Activated CD4-positive, alpha-beta T cell treated with anti-CD3 and anti-CD28 coated beads for 36 hours (primary cell): Measurements from ENCODE around the gene CD248. TPM values are rescaled to one million over a fixed set of nuclear protein-coding genes. Genes with fewer than 3 reads are reported as not detected.
A peak's percentile ranks its signal among the peaks of the same experiment; 100 is the strongest.

Experiments
- ATAC-seq: fragments of 200-7000 bp; cut with Tn5 transposase; one replicate; pipeline ENCODE4 v1.10.0; 2021; ENCODE audit warnings: mild to moderate bottlenecking, moderate library complexity
- CTCF ChIA-PET: fragments of 350-600 bp; sonication (Branson Sonifier 250); formaldehyde crosslinking; loops from one replicate; lab custom pipeline; 2021; ENCODE audit warnings: antibody characterized with exemption; lab: Charles Lee
- POLR2A ChIA-PET: fragments of 350-600 bp; sonication (Branson Sonifier 250); formaldehyde crosslinking; loops from one replicate; lab custom pipeline; 2021; ENCODE audit warnings: antibody characterized with exemption, inconsistent platforms; lab: Charles Lee
- DNase-seq: peaks from one replicate; pipeline ENCODE4 v3.0.0-alpha.2; 2020
- H3K27ac Mint-ChIP-seq: one replicate; pipeline ENCODE4 v1.8.0; 2021; ENCODE audit warnings: mixed read lengths
- H3K27me3 Mint-ChIP-seq: one replicate; pipeline ENCODE4 v1.8.0; 2021; ENCODE audit warnings: mixed read lengths
- H3K36me3 Mint-ChIP-seq: one replicate; pipeline ENCODE4 v1.8.0; 2021; ENCODE audit warnings: low read depth, mixed read lengths
- H3K4me1 Mint-ChIP-seq: one replicate; pipeline ENCODE4 v1.8.0; 2021; ENCODE audit warnings: mixed read lengths
- H3K4me3 Mint-ChIP-seq: one replicate; pipeline ENCODE4 v1.8.0; 2021; ENCODE audit warnings: mild to moderate bottlenecking, moderate library complexity, mixed read lengths
- H3K9me3 Mint-ChIP-seq: one replicate; pipeline ENCODE4 v1.8.0; 2021; ENCODE audit warnings: low read depth, mixed read lengths
- intact Hi-C, 2 experiments: fragments of 100-400 bp; cut with DNase I in 1 of 2; cut with micrococcal nuclease in 1 of 2; formaldehyde crosslinking; loops; one replicate each; pipeline versions ENCODE4 v1.14.2 to v1.15.1; 2022 to 2024; cut with DNase I, micrococcal nuclease
- total RNA-seq, 2 experiments: library from RNA; stranded (reverse); gene quantifications; one replicate each; pipeline ENCODE4 v1.2.3, GENCODE V29; 2021

CD248 gene
- total RNA-seq, 2 experiments from 2014 or later: 0.23 to 0.26 TPM

- no peak overlapping the region for H3K27ac Mint-ChIP-seq
- H3K4me3 Mint-ChIP-seq: no peak overlapping the region
- intact Hi-C loops: loop anchor here in 1 of 2 experiments (5.0 kb wide), 1 partner anchor 672 kb away; the partner anchor contains the start of gene PC
Observed at GRCh38 chr11:66285250-66285947, 31.4 kb downstream of the CD248 start.

GRCh38 chr11:66284526-66285078 is 32.2 kb downstream of the CD248 start:
- no peaks in the 10 kb centered on the region for H3K27me3 Mint-ChIP-seq
- no peak overlapping the region for H3K27ac Mint-ChIP-seq
- DNase-seq (no peak), ATAC-seq (no peak)
- H3K4me1 Mint-ChIP-seq: peaks cover 25% of the 10 kb centered on the region
- POLR2A ChIA-PET: no interaction called here
- H3K4me3 Mint-ChIP-seq: no peak overlapping the region
- CTCF ChIA-PET: interaction anchor here (0.6 to 2.6 kb wide), 6 partner anchors 24 to 223 kb away, joined by 3 to 13 read pairs (median 3); no protein-coding TSS in a partner anchor
- H3K36me3 Mint-ChIP-seq: peaks cover 8% of the 10 kb centered on the region
- intact Hi-C loops: loop anchor here in 1 of 2 experiments (5.0 kb wide), 1 partner anchor 673 kb away; the partner anchor contains the start of gene PC
- H3K9me3 Mint-ChIP-seq: no peaks in the 10 kb centered on the region

More at GRCh38 chr11:66285250-66285947, 31.4 kb downstream of the CD248 start:
- no peak for ATAC-seq
- ChIA-PET CTCF (interaction anchor here (0.8 to 2.6 kb wide), 3 partner anchors 27 to 63 kb away, joined by 3 to 13 read pairs (median 4); no protein-coding TSS in a partner anchor), POLR2A (no interaction called here)
- DNase-seq: no peak
- Mint-ChIP-seq H3K27me3 (no peaks in the 10 kb centered on the region), H3K36me3 (peaks cover 8% of the 10 kb centered on the region), H3K4me1 (peaks cover 32% of the 10 kb centered on the region), H3K9me3 (no peaks in the 10 kb centered on the region)

DNA sequence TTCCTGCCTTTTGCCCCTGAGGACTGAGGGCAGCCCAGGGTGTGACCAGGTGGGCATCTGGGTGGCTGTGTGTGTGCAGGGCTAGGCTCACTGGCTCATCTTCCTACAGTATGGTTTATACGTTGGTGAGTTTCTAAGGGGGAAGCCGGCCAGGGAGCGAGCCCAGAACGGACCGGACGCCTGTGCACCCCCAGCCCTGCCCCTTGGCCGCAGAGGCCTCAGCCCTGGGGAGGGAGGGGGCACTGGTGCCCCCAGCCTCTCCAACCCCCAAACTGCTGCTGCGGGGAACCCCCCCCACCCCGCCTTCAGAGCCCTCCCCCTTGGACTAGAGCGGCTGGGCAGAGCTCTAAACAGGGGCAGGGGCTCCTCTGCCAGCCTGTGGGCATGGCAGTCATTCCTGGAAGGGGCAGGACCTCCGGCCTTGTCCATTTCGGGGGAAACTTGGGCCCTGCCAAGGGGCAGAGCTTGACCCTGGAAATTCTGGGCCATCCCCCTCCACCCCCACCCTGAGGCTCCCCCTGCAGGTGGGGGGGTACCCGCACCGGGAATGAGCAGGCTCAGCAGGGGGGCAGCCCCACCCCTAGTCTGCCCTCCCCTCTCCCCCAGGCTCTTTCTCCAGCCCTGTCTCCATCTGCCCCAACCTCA is 33.3 kb downstream of the CD248 start:
- Mint-ChIP-seq H3K4me1 (peaks cover 31% of the 10 kb centered on the region), H3K27ac (no peak overlapping the region), H3K9me3 (no peaks in the 10 kb centered on the region), H3K27me3 (no peaks in the 10 kb centered on the region), H3K4me3 (no peak overlapping the region), H3K36me3 (peaks cover 8% of the 10 kb centered on the region)
- CTCF ChIA-PET: interaction anchor here (0.6 to 3.8 kb wide), 8 partner anchors 7 to 549 kb away, joined by 3 to 13 read pairs (median 3); partner anchors contain the start of gene TMEM151A
- no peak for DNase-seq
- intact Hi-C loops: no loop called here
- POLR2A ChIA-PET: no interaction called here
- ATAC-seq: no peak

DNA sequence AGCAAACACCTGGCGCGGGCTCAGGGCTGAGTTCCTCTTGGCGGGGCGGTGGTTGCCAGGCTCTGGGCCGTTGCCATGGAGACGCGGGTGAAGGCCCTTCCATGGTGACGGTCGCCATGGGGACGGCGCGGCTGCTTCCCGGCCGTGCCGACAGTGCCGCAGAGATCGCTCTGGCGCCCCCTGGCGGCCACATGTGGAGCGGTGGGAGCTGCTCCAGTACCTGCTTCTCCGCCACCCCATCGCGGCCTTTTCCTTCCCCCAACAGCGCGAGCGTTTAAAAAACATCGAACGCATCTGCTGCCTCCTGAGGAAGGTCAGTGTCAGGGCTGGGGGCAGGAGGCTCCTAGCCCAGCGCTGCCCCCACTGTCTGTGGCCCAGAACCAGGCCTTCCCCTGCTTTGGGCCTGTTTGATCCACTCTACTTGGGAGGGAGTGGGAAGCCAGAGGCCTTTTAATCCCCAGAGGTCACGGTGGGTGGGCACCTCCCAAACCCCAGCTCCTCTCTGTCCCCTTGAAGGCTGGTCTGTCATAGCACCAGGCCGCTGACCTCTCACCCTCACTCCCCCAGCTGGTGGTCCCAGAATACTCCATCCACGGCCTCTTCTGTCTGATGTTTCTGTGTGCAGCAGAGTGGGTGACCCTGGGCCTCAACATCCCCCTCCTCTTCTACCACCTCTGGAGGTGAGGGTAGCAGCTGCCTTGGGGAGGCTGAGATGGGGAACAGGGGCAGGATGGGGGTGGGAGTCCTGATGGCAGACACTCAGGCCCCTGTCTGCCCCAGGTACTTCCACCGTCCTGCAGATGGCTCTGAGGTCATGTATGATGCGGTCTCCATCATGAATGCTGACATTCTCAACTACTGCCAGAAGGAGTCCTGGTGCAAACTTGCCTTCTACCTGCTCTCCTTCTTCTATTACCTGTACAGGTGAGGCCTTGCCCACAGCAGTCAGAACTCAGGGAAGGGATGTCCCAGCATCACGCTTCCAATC is 34.1 kb downstream of the CD248 start:
- intact Hi-C loops: loop anchor here (1.0 kb wide), 2 partner anchors 14 to 60 kb away; partner anchors contain the start of gene RAB1B (in 2 of the 2)
- peaks cover 6% of the 10 kb centered on the region for H3K36me3 Mint-ChIP-seq
- no peak overlapping the region for H3K27ac Mint-ChIP-seq

GRCh38 chr11:66281776-66282467 is 34.9 kb downstream of the CD248 start:
- Mint-ChIP-seq H3K27ac (no peak overlapping the region), H3K36me3 (peaks cover 4% of the 10 kb centered on the region), H3K4me1 (peaks cover 25% of the 10 kb centered on the region), H3K27me3 (no peaks in the 10 kb centered on the region), H3K4me3 (no peak overlapping the region), H3K9me3 (no peaks in the 10 kb centered on the region)
- POLR2A ChIA-PET: interaction anchor here (1.2 kb wide), 1 partner anchor 9 kb away, joined by 3 read pairs; no protein-coding TSS in a partner anchor
- no peak for ATAC-seq
- CTCF ChIA-PET: interaction anchor here (0.7 to 3.8 kb wide), 8 partner anchors 9 to 392 kb away, joined by 3 to 26 read pairs (median 8); partner anchors contain the start of genes CCDC85B, RAB1B and TMEM151A
- DNase-seq: no peak
- intact Hi-C loops: loop anchor here (1.0 kb wide), 2 partner anchors 14 to 60 kb away; partner anchors contain the start of gene RAB1B (in 2 of the 2)

More for the DNA sequence above, 34.1 kb downstream of the CD248 start:
- CTCF ChIA-PET: interaction anchor here (0.6 to 3.8 kb wide), 10 partner anchors 8 to 548 kb away, joined by 3 to 26 read pairs (median 6); partner anchors contain the start of genes CCDC85B, RAB1B and TMEM151A
- DNase-seq: peak; percentile 100
- peak; percentile 93 for ATAC-seq
- H3K4me1 Mint-ChIP-seq: peaks cover 29% of the 10 kb centered on the region
- H3K27me3 Mint-ChIP-seq: no peaks in the 10 kb centered on the region
- H3K4me3 Mint-ChIP-seq: peak overlapping the region; percentile 40
- H3K9me3 Mint-ChIP-seq: no peaks in the 10 kb centered on the region
- POLR2A ChIA-PET: interaction anchor here (0.6 to 1.2 kb wide), 3 partner anchors 10 to 139 kb away, joined by 3 to 4 read pairs (median 3); no protein-coding TSS in a partner anchor

GRCh38 chr11:66281001-66281400 is 35.8 kb downstream of the CD248 start:
- Mint-ChIP-seq H3K27ac (no peak overlapping the region), H3K27me3 (no peaks in the 10 kb centered on the region), H3K4me1 (peaks cover 22% of the 10 kb centered on the region), H3K9me3 (no peaks in the 10 kb centered on the region), H3K4me3 (no peak overlapping the region), H3K36me3 (peaks cover 8% of the 10 kb centered on the region)
- DNase-seq (no peak), ATAC-seq (no peak)
- POLR2A ChIA-PET: no interaction called here
- CTCF ChIA-PET: interaction anchor here (0.6 to 3.8 kb wide), 11 partner anchors 8 to 391 kb away, joined by 3 to 26 read pairs (median 5); partner anchors contain the start of genes CCDC85B, RAB1B and YIF1A
- intact Hi-C loops: no loop called here

GRCh38 chr11:66280428-66280827 is 36.4 kb downstream of the CD248 start:
- no peak for DNase-seq
- no peaks in the 10 kb centered on the region for H3K9me3 Mint-ChIP-seq
- H3K36me3 Mint-ChIP-seq: peaks cover 10% of the 10 kb centered on the region
- H3K27me3 Mint-ChIP-seq: no peaks in the 10 kb centered on the region
- intact Hi-C loops: no loop called here
- no peak overlapping the region for H3K4me3 Mint-ChIP-seq
- no peak overlapping the region for H3K27ac Mint-ChIP-seq
- CTCF ChIA-PET: interaction anchor here (0.6 to 3.8 kb wide), 8 partner anchors 8 to 218 kb away, joined by 3 to 26 read pairs (median 8); partner anchors contain the start of genes RAB1B and YIF1A
- ATAC-seq: no peak
- H3K4me1 Mint-ChIP-seq: peaks cover 22% of the 10 kb centered on the region
- POLR2A ChIA-PET: interaction anchor here (1.0 kb wide), 1 partner anchor 9 kb away, joined by 3 read pairs; the partner anchor contains the start of gene YIF1A

DNA sequence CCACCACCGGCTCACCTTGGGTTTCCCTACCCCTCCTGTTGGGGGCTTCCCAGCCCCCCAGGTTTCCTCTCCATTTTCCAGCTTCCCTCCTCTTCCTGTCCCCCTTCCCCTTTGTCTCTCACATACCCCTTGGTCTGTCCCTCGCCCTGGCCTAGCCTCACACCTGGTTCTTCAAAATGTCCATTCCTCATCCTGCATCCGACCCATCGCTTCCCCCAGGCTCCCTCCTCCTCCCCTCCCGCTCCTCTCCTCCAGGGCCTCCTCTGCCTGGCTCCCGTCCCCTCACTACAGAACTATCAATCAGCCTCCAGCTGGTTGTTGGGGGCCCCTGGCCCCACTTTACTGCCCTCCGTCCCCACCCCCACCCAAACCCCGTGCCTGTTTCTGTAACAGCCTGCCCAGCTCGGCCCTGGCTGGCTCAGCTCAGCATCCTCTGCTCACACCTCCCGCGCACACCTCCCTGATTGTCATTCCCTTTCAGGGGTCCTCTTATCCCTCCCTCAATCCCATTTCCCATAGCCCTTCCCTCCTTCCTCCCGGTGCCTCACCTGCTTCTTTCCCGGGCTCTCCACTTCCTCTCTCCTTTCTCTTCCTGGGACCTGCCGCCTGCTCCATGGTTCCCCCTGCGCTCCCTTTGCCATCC is 37.6 kb downstream of the CD248 start:
- peaks cover 22% of the 10 kb centered on the region for H3K4me1 Mint-ChIP-seq
- ATAC-seq: no peak
- no peak for DNase-seq
- H3K4me3 Mint-ChIP-seq: peak overlapping the region; percentile 43
- ChIA-PET POLR2A (no interaction called here), CTCF (interaction anchor here (2.1 to 2.6 kb wide), 2 partner anchors 10 to 20 kb away, joined by 7 to 14 read pairs; partner anchors contain the start of gene YIF1A)
- no peaks in the 10 kb centered on the region for H3K9me3 Mint-ChIP-seq
- no peaks in the 10 kb centered on the region for H3K27me3 Mint-ChIP-seq
- no peak overlapping the region for H3K27ac Mint-ChIP-seq
- H3K36me3 Mint-ChIP-seq: peaks cover 10% of the 10 kb centered on the region
- intact Hi-C loops: no loop called here

- ATAC-seq (no peak), DNase-seq (peak; percentile 29)
- ChIA-PET POLR2A (no interaction called here), CTCF (interaction anchor here (2.6 kb wide), 1 partner anchor 11 kb away, joined by 14 read pairs; the partner anchor contains the start of gene YIF1A)
- peaks cover 22% of the 10 kb centered on the region for H3K4me1 Mint-ChIP-seq
- peaks cover 13% of the 10 kb centered on the region for H3K36me3 Mint-ChIP-seq
- intact Hi-C loops: loop anchor here in 1 of 2 experiments (1.0 kb wide), 1 partner anchor 10 kb away; the partner anchor contains the start of gene RAB1B
- H3K9me3 Mint-ChIP-seq: no peaks in the 10 kb centered on the region
- H3K27me3 Mint-ChIP-seq: no peaks in the 10 kb centered on the region
- H3K4me3 Mint-ChIP-seq: peak overlapping the region; percentile 43
- no peak overlapping the region for H3K27ac Mint-ChIP-seq
Observed at GRCh38 chr11:66278363-66279091, 38.3 kb downstream of the CD248 start.
